ENCODE results near the gene CYSLTR2.

DNA sequence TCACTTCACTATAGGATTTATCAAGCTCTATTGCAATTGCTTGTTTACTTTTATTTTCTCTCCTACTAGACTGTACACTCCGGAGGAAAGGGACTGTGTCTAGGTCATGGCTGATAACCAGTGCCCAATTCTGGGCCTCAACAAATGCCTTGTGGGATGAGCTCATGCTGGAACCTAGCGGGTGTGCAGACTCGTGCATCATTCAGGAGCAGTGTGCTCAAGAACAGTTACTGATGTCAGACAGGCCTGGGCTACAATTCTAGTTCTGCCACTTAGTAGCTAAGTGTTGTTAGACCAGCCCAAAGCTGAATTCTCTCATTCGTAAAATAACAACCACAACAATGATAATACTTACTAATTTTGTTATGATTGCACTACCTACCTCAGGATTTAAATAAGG is 95.4 kb downstream of the CYSLTR2 start:
- TF ChIP-seq EP300 (IDR thresholded peaks at IDR 0.05; ENCODE audit: low read depth) (no peak), POLR2A (IDR thresholded peaks at IDR 0.05) (no peak), POLR2AphosphoS5 (IDR thresholded peaks at IDR 0.05) (no peak)
- TF ChIP-seq, protein P1, sequence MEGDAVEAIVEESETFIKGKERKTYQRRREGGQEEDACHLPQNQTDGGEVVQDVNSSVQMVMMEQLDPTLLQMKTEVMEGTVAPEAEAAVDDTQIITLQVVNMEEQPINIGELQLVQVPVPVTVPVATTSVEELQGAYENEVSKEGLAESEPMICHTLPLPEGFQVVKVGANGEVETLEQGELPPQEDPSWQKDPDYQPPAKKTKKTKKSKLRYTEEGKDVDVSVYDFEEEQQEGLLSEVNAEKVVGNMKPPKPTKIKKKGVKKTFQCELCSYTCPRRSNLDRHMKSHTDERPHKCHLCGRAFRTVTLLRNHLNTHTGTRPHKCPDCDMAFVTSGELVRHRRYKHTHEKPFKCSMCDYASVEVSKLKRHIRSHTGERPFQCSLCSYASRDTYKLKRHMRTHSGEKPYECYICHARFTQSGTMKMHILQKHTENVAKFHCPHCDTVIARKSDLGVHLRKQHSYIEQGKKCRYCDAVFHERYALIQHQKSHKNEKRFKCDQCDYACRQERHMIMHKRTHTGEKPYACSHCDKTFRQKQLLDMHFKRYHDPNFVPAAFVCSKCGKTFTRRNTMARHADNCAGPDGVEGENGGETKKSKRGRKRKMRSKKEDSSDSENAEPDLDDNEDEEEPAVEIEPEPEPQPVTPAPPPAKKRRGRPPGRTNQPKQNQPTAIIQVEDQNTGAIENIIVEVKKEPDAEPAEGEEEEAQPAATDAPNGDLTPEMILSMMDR (IDR thresholded peaks at IDR 0.05) = no peak

Data from transverse colon (tissue), 4 donors.